H1 (cell line): ENCODE measurements around the gene KCNQ1. TPM values are rescaled to one million over a fixed set of nuclear protein-coding genes. Genes with fewer than 3 reads are reported as not detected.

Experiments
- CTCF ChIA-PET: fragments of 300-600 bp; sonication (Branson Sonifier 250); formaldehyde crosslinking; loops from one replicate; lab custom pipeline; 2021; ENCODE audit not compliant: partially characterized antibody; lab: Charles Lee
- POLR2A ChIA-PET: fragments of 300-600 bp; sonication (Branson Sonifier 250); formaldehyde crosslinking; loops from one replicate; lab custom pipeline; 2021; ENCODE audit warnings: inconsistent platforms; ENCODE audit not compliant: partially characterized antibody; lab: Charles Lee
- DNase-seq, 2 experiments: peaks; one replicate each; pipeline versions ENCODE4 v3.0.0 to v3.0.0-alpha.2; 2010 to 2022; ENCODE audit warnings: low spot score in 2 of 2, low read depth in 1 of 2, mixed read lengths in 1 of 2
- FAIRE-seq: peaks from 2 replicates; lab custom pipeline; 2011; peaks lifted over from hg19 to GRCh38; lab: Jason Lieb, UNC
- H2AFZ ChIP-seq: 2 replicates; pipeline ENCODE4 v1.8.1; 2012; ENCODE audit warnings: low read length, inconsistent platforms
- H2AK5ac ChIP-seq: 2 replicates; pipeline ENCODE4 v1.6.1; 2013; ENCODE audit warnings: low read depth, low read length
- H2BK120ac ChIP-seq: replicated peaks from 2 replicates; pipeline ENCODE3; 2013; ENCODE audit warnings: low read depth, low read length, inconsistent platforms
- H2BK12ac ChIP-seq: 2 replicates; pipeline ENCODE4 v1.6.1; 2013; ENCODE audit warnings: low read depth, low read length
- H2BK15ac ChIP-seq: 2 replicates; pipeline ENCODE4 v1.6.1; 2013; ENCODE audit warnings: low read length
- H2BK20ac ChIP-seq: 2 replicates; pipeline ENCODE4 v1.6.1; 2013; ENCODE audit warnings: low read length
- H2BK5ac ChIP-seq: 2 replicates; pipeline ENCODE4 v1.6.1; 2013; ENCODE audit warnings: low read depth, low read length
- H3K14ac ChIP-seq: 2 replicates; pipeline ENCODE4 v1.6.1; 2013; ENCODE audit warnings: inconsistent platforms; ENCODE audit not compliant: insufficient read length
- H3K18ac ChIP-seq: 2 replicates; pipeline ENCODE4 v1.6.1; 2013; ENCODE audit warnings: low read length; ENCODE audit errors: extremely low read depth
- H3K23ac ChIP-seq: 2 replicates; pipeline ENCODE4 v1.6.1; 2013; ENCODE audit warnings: inconsistent platforms; ENCODE audit not compliant: insufficient read length
- H3K23me2 ChIP-seq: 2 replicates; pipeline ENCODE4 v1.6.1; 2013; ENCODE audit warnings: low read depth, low read length
- H3K27ac ChIP-seq: 2 replicates; pipeline ENCODE4 v1.6.1; 2011; ENCODE audit warnings: low read depth, low read length, inconsistent platforms
- H3K27me3 ChIP-seq, 4 experiments: replicated peaks in 1 of 4; 1 replicate in 1 of 4; 2 replicates in 3 of 4; pipeline versions ENCODE4 v1.6.1 to v1.8.1; 2011 to 2013; ENCODE audit warnings: low read length in 3 of 4, mild to moderate bottlenecking in 3 of 4, inconsistent platforms in 2 of 4, mixed read lengths in 2 of 4, moderate library complexity in 1 of 4; ENCODE audit not compliant: control insufficient read depth in 3 of 4, insufficient read depth in 3 of 4; ENCODE audit errors: extremely low read depth in 1 of 4
- H3K36me3 ChIP-seq, 4 experiments: 2 replicates each; pipeline versions ENCODE4 v1.6.1 to v1.8.1; 2011 to 2013; ENCODE audit warnings: mild to moderate bottlenecking in 4 of 4, low read length in 3 of 4, moderate library complexity in 2 of 4, control low read depth in 1 of 4, inconsistent platforms in 1 of 4; ENCODE audit not compliant: insufficient read depth in 4 of 4, control insufficient read depth in 2 of 4
- H3K4ac ChIP-seq: replicated peaks from 2 replicates; pipeline ENCODE3; 2013; ENCODE audit warnings: low read length, low read depth, mixed read lengths, inconsistent platforms; ENCODE audit not compliant: insufficient read length
- H3K4me1 ChIP-seq, 4 experiments: replicated peaks in 1 of 4; 1 replicate in 1 of 4; 2 replicates in 3 of 4; pipeline versions ENCODE4 v1.6.1 to v1.8.1; 2011 to 2013; ENCODE audit warnings: low read length in 3 of 4, inconsistent platforms in 2 of 4, mixed read lengths in 1 of 4; ENCODE audit not compliant: insufficient read depth in 4 of 4, control insufficient read depth in 3 of 4
- H3K4me2 ChIP-seq, 2 experiments: 2 replicates each; pipeline versions ENCODE4 v1.6.1 to v1.8.1; 2011 to 2013; ENCODE audit warnings: low read depth in 2 of 2, low read length in 2 of 2, control low read depth in 1 of 2, inconsistent platforms in 1 of 2, mild to moderate bottlenecking in 1 of 2; ENCODE audit not compliant: insufficient read depth in 1 of 2
- H3K4me3 ChIP-seq, 4 experiments: fragments of 200-600, 300-600 bp in 1 of 4; sonication (generic), shearing (Covaris generic), sonication (Bioruptor Twin) in 1 of 4; 2 replicates each; pipeline versions ENCODE4 v1.5.1 to v1.8.1; 2011 to 2016; ENCODE audit warnings: low read length in 4 of 4, low read depth in 3 of 4, control low read depth in 2 of 4, inconsistent platforms in 2 of 4, mild to moderate bottlenecking in 2 of 4, mixed read lengths in 1 of 4, moderate library complexity in 1 of 4; ENCODE audit not compliant: insufficient read depth in 2 of 4; ENCODE audit errors: extremely low read depth in 1 of 4
- H3K56ac ChIP-seq: replicated peaks from 2 replicates; pipeline ENCODE3; 2013; ENCODE audit warnings: low read depth, mild to moderate bottlenecking, mixed read lengths, low read length, inconsistent platforms; ENCODE audit not compliant: insufficient read length
- H3K79me1 ChIP-seq: 2 replicates; pipeline ENCODE4 v1.6.1; 2013; ENCODE audit warnings: low read depth, low read length, control low read depth
- H3K79me2 ChIP-seq, 2 experiments: 2 replicates each; pipeline versions ENCODE4 v1.6.1 to v1.8.1; 2012 to 2013; ENCODE audit warnings: low read length in 2 of 2, mild to moderate bottlenecking in 2 of 2, inconsistent platforms in 1 of 2; ENCODE audit not compliant: insufficient read depth in 2 of 2, control insufficient read depth in 1 of 2
- H3K9ac ChIP-seq, 4 experiments: replicated peaks in 1 of 4; 1 replicate in 1 of 4; 2 replicates in 3 of 4; pipeline versions ENCODE4 v1.6.1 to v1.8.1; 2011 to 2013; ENCODE audit warnings: low read depth in 3 of 4, low read length in 3 of 4, control low read depth in 2 of 4, mild to moderate bottlenecking in 2 of 4, moderate library complexity in 2 of 4, inconsistent platforms in 1 of 4; ENCODE audit errors: extremely low read depth in 1 of 4
- H3K9me3 ChIP-seq, 2 experiments: 2 replicates each; pipeline versions ENCODE4 v1.6.1 to v1.8.1; 2012 to 2013; ENCODE audit warnings: mild to moderate bottlenecking in 2 of 2, moderate library complexity in 2 of 2, control low read depth in 1 of 2, inconsistent platforms in 1 of 2, low read depth in 1 of 2, low read length in 1 of 2, mixed read lengths in 1 of 2; ENCODE audit not compliant: insufficient read depth in 2 of 2
- H4K20me1 ChIP-seq, 2 experiments: replicated peaks in 1 of 2; 2 replicates each; pipeline versions ENCODE3 to v1.8.1; 2011 to 2013; ENCODE audit warnings: inconsistent platforms in 2 of 2, low read length in 2 of 2, mild to moderate bottlenecking in 1 of 2; ENCODE audit not compliant: insufficient read depth in 2 of 2, control insufficient read depth in 1 of 2
- H4K5ac ChIP-seq: 2 replicates; pipeline ENCODE4 v1.6.1; 2013; ENCODE audit warnings: low read length, low read depth, mixed read lengths, inconsistent platforms; ENCODE audit not compliant: insufficient read length
- H4K8ac ChIP-seq: 2 replicates; pipeline ENCODE4 v1.8.0; 2013; ENCODE audit warnings: mild to moderate bottlenecking, moderate library complexity, low read length, inconsistent platforms; ENCODE audit not compliant: insufficient read depth; ENCODE audit errors: extremely low read depth
- H4K91ac ChIP-seq: replicated peaks from 2 replicates; pipeline ENCODE3; 2013; ENCODE audit warnings: low read length, mixed read lengths, inconsistent platforms; ENCODE audit not compliant: insufficient read length
- EGR1 ChIP-seq: IDR thresholded peaks from 2 replicates; pipeline ENCODE4 v1.6.1; 2011; ENCODE audit warnings: low read depth, low read length, borderline replicate concordance
- POLR2A ChIP-seq, 2 experiments: IDR thresholded peaks; 1 replicate in 1 of 2; 2 replicates in 1 of 2; pipeline ENCODE4 v1.6.1; 2011; ENCODE audit warnings: low read depth in 2 of 2, low read length in 2 of 2, mild to moderate bottlenecking in 2 of 2; ENCODE audit errors: control extremely low read depth in 1 of 2
- POLR2AphosphoS5 ChIP-seq: IDR thresholded peaks from 2 replicates; pipeline ENCODE4 v1.6.1; 2011; ENCODE audit warnings: low read depth, low read length
- SRF ChIP-seq: IDR thresholded peaks from 2 replicates; pipeline ENCODE4 v1.6.1; 2011; ENCODE audit warnings: mild to moderate bottlenecking, low read depth, low read length, moderate library complexity
- TAF1 ChIP-seq: IDR thresholded peaks from 2 replicates; pipeline ENCODE4 v1.6.1; 2011; ENCODE audit warnings: mild to moderate bottlenecking, low read depth, low read length
- WGBS, 2 experiments: shearing (Covaris generic) in 1 of 2; methylation state at CpG; one replicate each; pipeline versions ENCODE4 v1.1.6 to v1.1.7; 2013 to 2015; ENCODE audit warnings: low lambda C conversion rate in 2 of 2, mixed read lengths in 2 of 2, inconsistent platforms in 1 of 2, low coverage in 1 of 2, missing lambda C conversion rate in 1 of 2; ENCODE audit not compliant: insufficient replicate concordance in 2 of 2, insufficient coverage in 1 of 2, insufficient read length in 1 of 2; ENCODE audit errors: extremely low coverage in 1 of 2, missing lambda C conversion rate in 1 of 2; 5-methylcytosine and 5-hydroxymethylcytosine counted together
- polyA plus RNA-seq, 7 experiments: library from polyadenylated mRNA; depleted of rRNA in 3 of 7; stranded (reverse) in 5 of 7; unstranded in 2 of 7; fragments of >200 nt in 5 of 7; fragments of 200-250 nt in 2 of 7; gene quantifications; 1 replicate in 5 of 7; 2 replicates in 1 of 7; 4 replicates in 1 of 7; pipeline versions ENCODE4 v1.2.1 to v1.2.3, GENCODE V29; 2011 to 2013; ENCODE audit warnings: missing spikeins in 2 of 7, mixed read lengths in 2 of 7
- total RNA-seq: library from RNA; stranded (reverse); fragmentation: NEBNext Ultra II Directional; extraction: Animal tissue kit (Norgen Biotek cat#: 25700); gene quantifications from 2 replicates; pipeline ENCODE4 v1.2.1, GENCODE V29; 2021

The KCNQ1 gene
- total and polyA plus RNA-seq, 2 of the 8 experiments (the other 6 are each of a cell fraction or from before 2014, with no cell fraction given), result 1.9 to 2.0 TPM

DNA sequence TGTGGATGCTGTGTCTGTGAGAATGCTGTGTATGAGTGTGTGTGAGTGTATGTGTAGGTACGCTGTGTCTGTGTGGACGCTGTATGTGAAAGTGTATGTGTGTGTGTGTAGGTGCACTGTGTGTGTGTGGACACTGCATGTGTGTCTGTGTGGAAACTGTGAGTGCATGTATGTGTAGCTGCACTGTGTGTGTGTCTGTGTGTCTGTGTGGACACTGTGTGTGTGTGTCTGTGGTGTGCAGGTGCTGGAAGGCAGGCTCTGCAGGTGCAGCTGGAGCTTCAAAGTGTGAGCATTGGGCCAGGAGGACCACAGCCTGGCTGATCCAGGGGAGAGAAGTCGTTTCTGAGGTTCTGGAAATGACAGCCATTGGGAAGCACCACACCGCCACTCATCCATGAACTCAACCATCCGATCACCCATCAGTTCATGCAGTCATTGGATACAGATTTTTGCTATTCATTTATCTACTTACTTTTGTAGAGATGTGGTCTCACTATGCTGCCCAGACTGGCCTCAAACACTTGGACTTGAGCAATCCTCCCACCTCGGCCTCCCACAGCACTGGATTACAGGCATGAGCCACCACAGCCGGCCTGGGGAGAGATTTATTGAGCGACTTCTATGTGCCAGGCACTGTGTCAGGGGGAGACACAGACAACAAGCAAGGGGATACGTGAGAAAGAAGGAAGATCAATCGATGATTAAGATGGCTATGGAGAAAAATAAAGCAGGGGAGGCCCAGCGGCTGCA, 10.1 kb upstream of the KCNQ1 start:
- WGBS, 2 experiments, result 83% methylated on average over 11 of the region's 11 CpGs; no CpG with 5 or more reads in 1 of the 2 experiments
- no peak overlapping the region for H2BK12ac ChIP-seq
- DNase-seq (no peak), FAIRE-seq (no peak)
- no peak overlapping the region for H3K4me3 ChIP-seq
- H3K9me3 ChIP-seq, result no peaks in the 10 kb centered on the region
- H3K14ac ChIP-seq, result no peak overlapping the region
- no peaks in the 10 kb centered on the region for H3K79me1 ChIP-seq
- CTCF ChIA-PET, result interaction anchor here (4.6 kb wide), 1 partner anchor 97 kb away, joined by 37 read pairs; no protein-coding TSS in a partner anchor
- POLR2A ChIA-PET, result no interaction called here
- H4K8ac ChIP-seq, result no peak overlapping the region
- no peak overlapping the region for H2BK120ac ChIP-seq
- no peak overlapping the region for H4K5ac ChIP-seq
- no peak overlapping the region for H3K27ac ChIP-seq
- no peaks in the 10 kb centered on the region for H3K36me3 ChIP-seq
- H2BK20ac ChIP-seq, result peak overlapping the region; percentile 36; the same call in 1 of the 2 replicates
- peaks cover 14% of the 10 kb centered on the region; the same call in 1 of the 2 replicates for H3K23me2 ChIP-seq
- TF ChIP-seq SRF (no peak), POLR2A (IDR thresholded peaks at IDR 0.05; ENCODE audit: control extremely low read depth in 1 of 2, low read depth in 2 of 2, low read length in 2 of 2) (no peak), TAF1 (no peak), EGR1 (no peak), POLR2AphosphoS5 (no peak)
- H3K4me1 ChIP-seq, result no peaks in the 10 kb centered on the region; a peak in 1 of 7 replicates
- H3K4me2 ChIP-seq, result no peak overlapping the region
- no peaks in the 10 kb centered on the region for H3K79me2 ChIP-seq
- H3K18ac ChIP-seq, result no peak overlapping the region
- H4K91ac ChIP-seq, result no peak overlapping the region
- no peak overlapping the region for H2BK15ac ChIP-seq
- H3K4ac ChIP-seq, result no peak overlapping the region
- peak overlapping the region in 1 of 4 experiments; percentile 12; a peak in 1 of 7 replicates for H3K9ac ChIP-seq
- H3K27me3 ChIP-seq, result peaks cover 0 to 8% (median 4%) of the 10 kb centered on the region in 4 experiments; a peak in 3 of 7 replicates
- H4K20me1 ChIP-seq, result peaks cover 0 to 15% of the 10 kb centered on the region in 2 experiments
- H3K56ac ChIP-seq, result no peak overlapping the region
- peak overlapping the region; percentile 4; the same call in 1 of the 2 replicates for H2BK5ac ChIP-seq
- H3K23ac ChIP-seq, result no peak overlapping the region
- H2AK5ac ChIP-seq, result peak overlapping the region; percentile 67; the same call in 1 of the 2 replicates
- no peak overlapping the region for H2AFZ ChIP-seq
